Muscle of leg (tissue), 11 donors: ENCODE results near the gene DCTPP1. TPM values are rescaled to one million over a fixed set of nuclear protein-coding genes. Genes with fewer than 3 reads are reported as not detected.
"Not testable (repeated sequence)": the region's sequence is repeated elsewhere in the genome, so short reads cannot be mapped to it uniquely, and the experiment has no call there.

ENCODE experiments used
- DNase-seq: peaks from one replicate; pipeline ENCODE4 v3.0.0; 2013
- H3K27ac ChIP-seq: one replicate; pipeline ENCODE4 v1.5.1; 2013; ENCODE audit warnings: mild to moderate bottlenecking, low read length, control low read depth
- H3K27me3 ChIP-seq: one replicate; pipeline ENCODE4 v1.6.1; 2013; ENCODE audit warnings: low read length; ENCODE audit not compliant: control insufficient read depth, insufficient read depth
- H3K36me3 ChIP-seq: one replicate; pipeline ENCODE4 v1.6.1; 2013; ENCODE audit warnings: low read length; ENCODE audit not compliant: control insufficient read depth, insufficient read depth
- H3K4me1 ChIP-seq: one replicate; pipeline ENCODE4 v1.6.1; 2013; ENCODE audit warnings: low read length; ENCODE audit not compliant: control insufficient read depth, insufficient read depth
- H3K4me3 ChIP-seq: one replicate; pipeline ENCODE4 v1.5.1; 2013; ENCODE audit warnings: low read length, control low read depth
- H3K9me3 ChIP-seq: replicated peaks from 2 replicates; pipeline ENCODE4 v1.6.1; 2013; ENCODE audit warnings: low read depth, low read length; ENCODE audit not compliant: control insufficient read depth
- WGBS: methylation state at CpG from one replicate; pipeline ENCODE4 v1.1.5; 2013; ENCODE audit warnings: missing lambda C conversion rate; ENCODE audit not compliant: insufficient coverage; 5-methylcytosine and 5-hydroxymethylcytosine counted together
- polyA plus RNA-seq, 8 donors: library from polyadenylated mRNA; unstranded; fragments of 120-200 nt; gene quantifications; one replicate each; pipeline versions ENCODE4 v1.2.1 to v1.2.3, GENCODE V29; 2013; ENCODE audit warnings: inconsistent platforms in 1 of 8, low replicate concordance in 1 of 8; ENCODE audit not compliant: insufficient read length in 8 of 8, insufficient read depth in 1 of 8
- total RNA-seq: library from RNA; stranded (reverse); fragments of 120-200 nt; gene quantifications from one replicate; pipeline ENCODE4 v1.2.4, GENCODE V29; 2013

The DCTPP1 gene
- total and polyA plus RNA-seq, 9 donors, result 13.0 to 36.5 (median 33.7) TPM

DNA sequence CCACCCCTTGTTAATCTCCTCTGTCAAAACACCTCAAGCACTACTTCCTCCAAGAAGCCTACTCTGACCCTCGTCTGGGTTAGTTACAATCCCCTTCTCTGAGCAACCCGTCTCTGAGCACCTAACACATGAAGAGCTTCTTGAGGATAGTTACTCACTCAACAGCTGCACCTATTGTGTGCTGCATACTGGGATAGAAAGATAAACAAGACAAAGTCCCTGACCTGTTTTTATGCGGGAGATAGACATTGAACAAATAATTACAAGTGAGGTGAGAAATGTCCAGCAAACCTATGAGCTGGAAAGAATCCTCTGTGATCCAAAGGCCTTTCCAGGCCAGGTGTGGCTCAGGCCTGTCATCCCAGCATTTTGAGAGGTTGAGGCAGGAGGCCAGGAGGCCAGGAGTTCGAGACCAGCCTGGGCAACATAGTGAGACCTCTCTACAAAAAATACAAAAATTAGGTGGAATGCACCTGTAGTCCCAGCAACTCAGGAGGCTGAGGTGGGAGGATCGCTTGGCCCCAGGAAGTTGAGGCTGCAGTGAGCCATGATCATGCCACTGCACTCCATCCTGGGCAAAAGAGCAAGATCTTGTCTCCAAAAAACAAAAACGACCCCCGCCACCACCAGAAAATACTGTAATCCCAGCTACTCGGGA, 27.9 kb downstream of the DCTPP1 start:
- Histone ChIP-seq H3K36me3 (peaks cover 18% of the 10 kb centered on the region), H3K4me1 (peaks cover 17% of the 10 kb centered on the region), H3K27ac (no peak overlapping the region), H3K9me3 (no peaks in the 10 kb centered on the region), H3K4me3 (no peak overlapping the region), H3K27me3 (no peaks in the 10 kb centered on the region)
- WGBS, result 96% methylated on average over 4 of the region's 8 CpGs
- DNase-seq, result peak; percentile 3

DNA sequence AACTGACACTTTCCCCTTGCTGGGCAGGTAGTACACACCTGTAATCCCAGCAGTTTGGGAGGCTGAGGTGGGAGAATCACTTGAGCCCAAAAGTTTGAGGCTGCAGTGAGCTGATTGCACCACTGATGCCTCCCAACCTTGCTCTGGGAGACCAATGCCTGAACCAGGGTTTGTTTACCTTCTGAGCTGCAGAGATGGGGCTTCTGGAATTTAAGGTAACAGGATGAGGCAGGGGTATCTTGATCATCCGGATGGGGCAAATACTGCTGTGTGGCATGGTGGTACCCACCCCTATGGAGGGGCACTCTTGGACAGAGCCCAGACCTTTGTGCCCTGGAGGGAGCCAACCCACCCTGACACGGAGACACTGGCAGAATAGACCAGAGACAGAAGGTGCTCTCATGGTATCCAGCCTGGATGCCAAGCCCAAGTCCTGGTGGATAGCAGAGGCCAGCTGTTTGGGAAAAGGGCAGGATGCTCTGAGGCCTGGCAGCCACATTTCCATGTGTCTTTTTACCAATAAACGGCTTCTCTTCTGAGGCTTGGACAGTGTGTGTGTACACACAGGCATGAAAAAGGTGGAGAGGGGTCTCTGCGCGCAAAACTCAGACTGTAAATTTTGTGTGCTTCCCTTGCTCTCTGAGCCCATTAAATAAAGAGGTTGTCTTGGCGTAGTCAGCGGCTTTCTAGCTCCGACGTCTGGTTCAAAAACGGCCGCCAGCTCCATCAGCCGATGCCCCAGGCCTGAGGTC, 30.2 kb downstream of the DCTPP1 start:
- H3K4me3 ChIP-seq, result peak overlapping the region; percentile 76
- WGBS, result 0% methylated on average over 8 of the region's 12 CpGs

DNA sequence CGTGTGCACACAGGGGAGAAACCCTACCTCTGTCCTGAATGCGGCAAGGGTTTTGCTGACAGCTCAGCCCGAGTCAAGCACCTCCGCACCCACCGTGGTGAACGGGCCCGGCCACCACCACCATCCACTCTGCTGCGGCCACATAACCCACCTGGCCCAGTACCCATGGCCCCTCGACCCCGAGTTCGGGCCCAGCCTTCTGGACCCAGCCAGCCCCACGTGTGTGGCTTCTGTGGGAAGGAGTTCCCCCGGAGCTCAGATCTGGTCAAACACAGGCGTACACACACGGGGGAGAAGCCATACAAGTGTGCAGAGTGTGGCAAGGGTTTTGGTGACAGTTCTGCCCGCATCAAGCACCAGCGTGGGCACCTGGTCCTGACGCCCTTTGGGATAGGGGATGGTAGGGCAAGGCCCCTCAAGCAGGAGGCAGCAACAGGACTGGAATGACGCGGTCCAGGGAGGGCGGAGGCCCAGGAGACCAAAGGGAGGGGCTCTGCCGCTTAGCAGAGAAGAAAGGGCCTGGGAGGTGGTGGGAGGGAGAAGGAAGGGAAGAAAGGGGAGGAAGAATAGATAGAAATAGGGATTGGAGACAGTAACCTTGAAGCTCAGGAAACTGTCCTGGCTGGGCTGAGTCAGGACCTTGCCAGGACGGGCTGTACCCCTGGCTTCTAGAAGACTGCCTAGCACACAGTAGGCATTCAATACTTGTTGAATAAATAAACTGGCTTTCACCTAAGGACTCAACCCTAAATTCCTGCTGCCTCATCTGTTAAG, 31.0 kb downstream of the DCTPP1 start:
- Histone ChIP-seq H3K9me3 (no peaks in the 10 kb centered on the region), H3K36me3 (peaks cover 18% of the 10 kb centered on the region), H3K4me1 (peaks cover 25% of the 10 kb centered on the region), H3K4me3 (no peak overlapping the region), H3K27ac (peak overlapping the region; percentile 99), H3K27me3 (no peaks in the 10 kb centered on the region)
- DNase-seq, result peak; percentile 9
- WGBS, result 71% methylated on average over 15 of the region's 23 CpGs

More for the DNA sequence above, 30.2 kb downstream of the DCTPP1 start:
- no peaks in the 10 kb centered on the region for H3K9me3 ChIP-seq
- no peaks in the 10 kb centered on the region for H3K27me3 ChIP-seq
- peak overlapping the region; percentile 99 for H3K27ac ChIP-seq
- H3K4me1 ChIP-seq, result peaks cover 19% of the 10 kb centered on the region
- peaks cover 18% of the 10 kb centered on the region for H3K36me3 ChIP-seq
- DNase-seq, result no peak

DNA sequence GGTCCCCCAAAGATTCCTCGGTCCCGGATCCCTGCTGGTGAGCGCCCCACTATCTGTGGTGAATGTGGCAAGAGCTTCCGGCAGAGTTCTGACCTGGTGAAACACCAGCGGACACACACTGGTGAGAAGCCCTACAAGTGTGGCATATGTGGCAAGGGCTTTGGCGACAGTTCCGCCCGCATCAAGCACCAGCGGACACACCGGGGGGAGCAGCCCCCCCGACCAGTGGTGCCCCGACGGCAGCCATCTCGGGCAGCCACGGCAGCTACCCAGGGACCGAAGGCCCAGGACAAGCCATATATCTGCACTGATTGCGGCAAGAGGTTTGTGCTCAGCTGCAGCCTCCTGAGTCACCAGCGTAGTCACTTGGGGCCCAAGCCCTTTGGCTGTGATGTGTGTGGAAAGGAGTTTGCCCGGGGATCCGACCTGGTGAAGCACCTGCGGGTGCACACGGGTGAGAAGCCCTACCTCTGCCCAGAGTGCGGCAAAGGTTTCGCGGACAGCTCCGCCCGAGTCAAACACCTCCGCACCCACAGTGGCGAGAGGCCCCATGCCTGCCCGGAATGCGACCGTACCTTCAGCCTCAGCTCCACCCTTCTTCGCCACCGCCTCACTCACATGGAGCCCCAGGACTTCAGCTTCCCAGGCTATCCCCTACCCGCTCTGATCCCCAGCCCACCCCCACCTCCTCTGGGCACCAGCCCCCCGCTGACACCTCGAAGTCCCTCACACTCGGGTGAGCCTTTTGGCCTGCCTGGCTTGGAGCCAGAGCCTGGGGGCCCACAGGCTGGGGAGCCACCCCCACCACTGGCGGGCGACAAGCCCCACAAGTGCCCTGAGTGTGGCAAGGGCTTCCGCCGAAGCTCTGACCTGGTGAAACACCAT, 31.8 kb downstream of the DCTPP1 start:
- WGBS, result 95% methylated on average over 37 of the region's 42 CpGs
- Histone ChIP-seq H3K4me3 (no peak overlapping the region), H3K27me3 (no peaks in the 10 kb centered on the region), H3K27ac (no peak overlapping the region), H3K4me1 (peaks cover 29% of the 10 kb centered on the region), H3K9me3 (no peaks in the 10 kb centered on the region), H3K36me3 (peaks cover 18% of the 10 kb centered on the region)
- peak; percentile 5 for DNase-seq

DNA sequence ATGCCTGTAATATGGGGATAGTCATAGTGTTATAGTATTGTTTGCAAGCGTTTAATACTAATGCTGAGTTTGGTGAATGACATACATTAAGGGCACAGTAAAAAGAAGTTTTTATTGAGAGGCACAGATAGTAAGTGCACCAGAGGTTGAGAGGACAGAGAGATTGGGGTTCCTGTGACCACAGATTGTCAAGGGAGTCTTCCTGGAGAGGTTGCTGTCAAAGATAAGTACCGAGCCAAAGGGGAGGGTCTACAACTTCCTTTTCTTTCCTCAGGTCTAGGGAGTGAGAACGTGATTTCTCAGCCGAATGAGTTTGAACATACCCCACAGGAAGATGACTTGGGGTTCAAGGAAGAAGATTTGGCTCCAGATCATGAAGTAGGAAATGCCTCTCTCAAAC, 32.8 kb downstream of the DCTPP1 start:
- Histone ChIP-seq H3K27me3 (no peaks in the 10 kb centered on the region), H3K27ac (no peak overlapping the region), H3K9me3 (no peaks in the 10 kb centered on the region), H3K36me3 (peaks cover 18% of the 10 kb centered on the region), H3K4me1 (peaks cover 29% of the 10 kb centered on the region), H3K4me3 (no peak overlapping the region)
- 73% methylated on average over 3 of the region's 4 CpGs for WGBS
- DNase-seq, result no peak

DNA sequence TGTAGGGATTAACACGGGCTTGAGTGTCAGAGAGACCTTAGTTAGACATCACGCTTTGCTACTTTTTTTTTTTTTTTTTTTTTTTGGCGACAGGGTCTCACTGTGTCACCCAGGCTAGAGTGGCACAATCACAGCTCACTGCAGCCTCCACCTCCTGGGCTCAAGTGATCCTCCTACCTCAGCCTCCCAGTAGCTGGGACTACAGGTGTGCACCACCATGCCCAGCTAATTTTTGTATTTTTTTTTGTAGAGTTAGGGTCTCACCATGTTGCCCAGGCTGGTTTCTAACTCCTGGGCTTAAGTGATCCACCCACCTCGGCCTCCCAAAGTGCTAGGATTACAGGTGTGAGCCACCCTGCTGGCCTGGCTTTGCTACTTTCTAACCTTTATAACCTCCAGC, 33.2 kb downstream of the DCTPP1 start:
- H3K36me3 ChIP-seq, result peaks cover 18% of the 10 kb centered on the region
- no CpG with 5 or more reads among the region's 4 CpGs for WGBS
- H3K9me3 ChIP-seq, H3K27me3 ChIP-seq, H3K4me3 ChIP-seq, DNase-seq, H3K27ac ChIP-seq: not testable (repeated sequence)
- peaks cover 29% of the 10 kb centered on the region for H3K4me1 ChIP-seq

DNA sequence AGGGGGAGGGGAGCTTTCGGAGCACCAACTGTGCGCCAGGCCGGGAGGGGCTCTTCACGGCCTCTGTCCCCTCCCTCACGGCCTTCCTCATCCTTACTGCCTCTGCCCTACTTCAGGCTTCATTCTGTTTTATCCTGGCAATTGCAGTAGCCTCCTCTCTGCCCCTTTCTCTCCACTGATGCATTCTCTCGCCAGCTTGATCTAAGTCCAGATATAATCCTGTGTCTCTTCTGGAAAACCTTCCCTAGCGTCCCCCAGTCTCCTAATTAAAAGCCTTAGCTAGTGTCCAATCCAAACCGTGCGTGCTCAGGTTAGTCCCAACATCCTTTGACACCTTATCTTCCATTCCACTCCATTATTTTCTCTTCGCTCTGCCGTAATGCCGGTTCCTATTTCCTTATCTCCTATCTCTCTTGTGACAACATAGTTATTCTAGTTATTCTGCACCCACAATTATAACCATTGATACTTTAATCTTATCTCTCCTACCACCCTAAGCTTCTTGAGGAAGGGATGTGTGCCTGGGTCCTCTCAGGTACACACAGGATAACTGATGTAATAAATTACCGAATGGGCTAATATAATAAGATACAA, 33.7 kb downstream of the DCTPP1 start:
- Histone ChIP-seq H3K4me3 (peak overlapping the region; percentile 70), H3K4me1 (peaks cover 26% of the 10 kb centered on the region), H3K36me3 (peaks cover 18% of the 10 kb centered on the region), H3K9me3 (no peaks in the 10 kb centered on the region), H3K27me3 (no peaks in the 10 kb centered on the region), H3K27ac (peak overlapping the region; percentile 69)
- no peak for DNase-seq
- 15% methylated on average over 10 of the region's 13 CpGs for WGBS

DNA sequence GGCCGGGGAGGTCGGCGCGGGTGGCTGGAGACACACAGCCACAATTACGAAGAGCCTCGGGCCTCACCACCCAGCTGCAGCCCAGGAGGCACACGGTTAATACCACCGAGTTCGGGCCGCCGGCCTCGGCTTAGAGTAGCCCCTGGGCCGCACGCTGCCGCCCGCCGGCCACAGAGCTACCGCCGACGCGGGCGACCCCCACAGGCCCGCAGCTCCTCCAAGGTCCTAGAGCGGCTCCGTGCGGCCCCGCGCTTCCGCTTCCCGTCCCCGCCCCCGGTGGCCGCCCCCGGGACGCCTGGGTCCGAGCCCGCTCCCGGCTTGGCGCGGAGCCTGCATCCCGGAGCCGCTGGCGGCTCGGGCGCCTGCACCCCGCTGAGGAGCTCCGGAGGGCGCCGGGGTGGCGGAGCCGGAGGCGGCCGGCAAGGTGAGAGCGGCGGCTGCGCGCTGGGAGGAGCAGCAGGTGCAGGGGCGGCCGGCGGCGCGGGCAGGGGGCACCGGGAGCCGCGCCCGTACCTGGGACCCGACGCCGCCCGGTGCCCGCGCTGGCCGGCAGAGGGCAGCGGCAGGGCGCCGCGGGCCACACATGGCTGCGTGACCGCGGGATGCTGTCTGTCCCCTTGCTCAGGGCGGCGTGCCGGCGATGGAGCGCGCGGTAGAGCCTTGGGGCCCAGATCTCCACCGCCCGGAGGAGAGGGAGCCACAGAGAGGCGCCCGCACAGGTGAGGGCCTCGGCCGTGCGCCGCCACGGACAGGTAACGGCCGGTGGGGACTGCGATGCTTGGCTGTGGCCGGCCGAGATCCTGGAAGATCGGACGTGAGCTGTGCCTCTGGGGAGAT, 34.5 kb downstream of the DCTPP1 start, which contains the start of gene ZNF48:
ZNF48 (plus strand) TSS at position 266 of the 837 bp plus-strand sequence; CDS start at position 641, 375 bp downstream.
- Histone ChIP-seq H3K27me3 (no peaks in the 10 kb centered on the region), H3K4me3 (peak within 1 kb of the TSS; percentile 77), H3K4me1 (peaks cover 25% of the 10 kb centered on the region), H3K9me3 (no peaks in the 10 kb centered on the region), H3K36me3 (peaks cover 18% of the 10 kb centered on the region), H3K27ac (peak within 1 kb of the TSS; percentile 95)
- DNase-seq, result peak; percentile 98
- WGBS, result under 1% methylated on average over 91 of the region's 103 CpGs
